DND-41 (cell line): ENCODE results near the gene COG2.

Experiments used
- CTCF ChIP-seq: IDR thresholded peaks from 2 replicates; pipeline ENCODE4 v1.5.1; 2012; ENCODE audit warnings: borderline replicate concordance, low read length, moderate library complexity, mild to moderate bottlenecking; ENCODE audit not compliant: poor library complexity, severe bottlenecking; ENCODE audit errors: extremely low read depth
- EZH2 ChIP-seq: IDR thresholded peaks from 3 replicates; pipeline ENCODE4 v1.6.1; 2012; ENCODE audit warnings: borderline replicate concordance, low read depth, mild to moderate bottlenecking, moderate library complexity, low read length, inconsistent platforms; ENCODE audit not compliant: severe bottlenecking

GRCh38 chr1:230598745-230599144 lies 43.5 kb upstream of the COG2 start:
- TF ChIP-seq CTCF (no peak), EZH2 (no peak)
